T47D (cell line): ENCODE results near the gene PAIP2B.
A peak's percentile ranks its signal among the peaks of the same experiment; 100 is the strongest.

ENCODE experiments used
- DNase-seq, 2 experiments: peaks; one replicate each; pipeline versions ENCODE4 v3.0.0 to v3.0.0-alpha.2; 2011 to 2012; ENCODE audit warnings: low read depth in 1 of 2, low spot score in 1 of 2
- JUND ChIP-seq: IDR thresholded peaks from 2 replicates; pipeline ENCODE4 v1.6.1; 2012; ENCODE audit warnings: low read depth
- in situ Hi-C: cut with HindIII; loops from 2 replicates; pipeline ENCODE4 v1.10.0; 2016; ENCODE audit warnings: low sequenced_read_pairs, low pct_unique_long_range_greater_than_20kb

PAIP2B gene

GRCh38 chr2:71156573-71156972 lies 70.3 kb downstream of the PAIP2B start:
- TF ChIP-seq JUND: no peak
- DNase-seq: peak in 1 of 2 experiments; percentile 24
- in situ Hi-C loops: no loop called here

- in situ Hi-C loops: no loop called here
- DNase-seq: no peak
- TF ChIP-seq JUND: no peak
Measured at GRCh38 chr2:71155846-71156245, 71.1 kb downstream of the PAIP2B start.

DNA sequence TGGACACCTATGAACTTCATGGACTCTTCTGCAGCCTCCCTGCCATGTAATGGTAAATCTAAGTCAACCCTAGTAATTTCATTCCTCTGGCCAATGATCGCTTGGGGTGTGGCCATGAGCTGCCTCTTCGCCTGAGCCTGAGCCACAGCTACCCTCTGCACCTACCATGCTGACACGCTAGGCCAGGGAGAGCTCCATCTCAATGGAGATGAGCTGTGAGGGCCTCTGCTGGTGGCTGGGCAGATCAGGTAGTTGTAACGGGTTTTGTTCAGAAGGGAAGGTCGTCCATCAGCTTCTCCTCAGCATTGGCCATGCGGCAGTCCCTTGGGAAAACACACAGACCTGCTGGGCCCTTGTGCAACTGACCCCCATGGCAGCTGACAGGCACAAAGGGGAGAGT lies 72.1 kb downstream of the PAIP2B start:
- TF ChIP-seq JUND: no peak
- DNase-seq: peak in 1 of 2 experiments; percentile 75
- in situ Hi-C loops: no loop called here

DNA sequence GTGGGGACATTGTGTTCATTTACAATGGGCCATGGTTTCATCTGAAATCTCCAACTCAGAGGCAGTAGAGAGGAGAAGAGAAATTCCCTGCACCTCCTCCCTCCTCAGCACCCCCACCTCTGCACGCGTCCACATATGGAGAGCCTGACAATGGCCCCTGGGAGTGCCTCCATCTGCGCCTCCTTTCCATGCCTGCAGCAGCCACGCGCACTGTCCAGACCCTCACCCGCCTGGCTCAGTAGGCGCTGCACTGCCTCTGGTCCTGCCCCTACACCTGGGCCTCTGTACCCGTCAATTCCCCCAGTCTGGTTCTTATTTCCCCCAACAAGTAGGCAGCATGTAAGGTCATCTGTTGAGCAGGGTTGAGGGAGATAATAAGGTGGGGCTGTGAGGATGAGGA lies 72.6 kb downstream of the PAIP2B start:
- DNase-seq: no peak
- in situ Hi-C loops: no loop called here
- TF ChIP-seq JUND: no peak

DNA sequence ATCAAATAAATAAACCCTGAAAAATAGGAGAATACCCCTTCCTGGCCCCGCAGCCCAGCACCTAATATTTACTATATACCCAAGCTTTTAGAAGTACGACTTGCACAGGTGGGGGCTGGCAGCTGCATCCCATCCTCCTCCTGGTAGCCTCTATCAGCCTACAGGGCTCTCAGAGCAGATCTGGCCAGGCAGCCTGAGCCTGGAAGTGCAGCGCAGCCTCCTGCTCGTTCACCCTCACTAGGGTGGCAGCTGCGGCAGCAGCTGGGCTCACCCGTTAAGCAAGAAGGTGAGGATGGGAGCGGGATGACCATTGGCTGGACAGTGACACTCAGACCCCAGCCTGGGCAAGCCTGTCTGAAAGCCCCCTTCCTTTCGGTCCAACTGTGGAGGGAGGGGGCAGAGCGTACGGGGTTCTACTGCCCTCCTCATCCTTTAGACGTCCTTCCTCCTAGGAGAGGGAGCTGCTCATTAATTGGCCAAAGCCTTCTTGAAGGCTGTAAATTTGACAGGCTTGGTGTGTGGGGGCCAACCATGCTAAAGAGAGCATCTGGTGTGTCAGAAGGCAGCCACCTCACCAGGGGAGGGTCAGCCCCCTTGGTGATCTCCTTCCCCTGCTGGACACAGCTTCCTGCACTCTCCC lies 73.2 kb downstream of the PAIP2B start:
- no peak for DNase-seq
- TF ChIP-seq JUND: no peak
- in situ Hi-C loops: no loop called here

- in situ Hi-C loops: no loop called here
- no peak for DNase-seq
- no peak for TF ChIP-seq JUND
Measured at GRCh38 chr2:71151620-71152019, 75.3 kb downstream of the PAIP2B start.

- DNase-seq: no peak
- TF ChIP-seq JUND: no peak
- in situ Hi-C loops: no loop called here
Measured at GRCh38 chr2:71150082-71150816, 76.7 kb downstream of the PAIP2B start.

DNA sequence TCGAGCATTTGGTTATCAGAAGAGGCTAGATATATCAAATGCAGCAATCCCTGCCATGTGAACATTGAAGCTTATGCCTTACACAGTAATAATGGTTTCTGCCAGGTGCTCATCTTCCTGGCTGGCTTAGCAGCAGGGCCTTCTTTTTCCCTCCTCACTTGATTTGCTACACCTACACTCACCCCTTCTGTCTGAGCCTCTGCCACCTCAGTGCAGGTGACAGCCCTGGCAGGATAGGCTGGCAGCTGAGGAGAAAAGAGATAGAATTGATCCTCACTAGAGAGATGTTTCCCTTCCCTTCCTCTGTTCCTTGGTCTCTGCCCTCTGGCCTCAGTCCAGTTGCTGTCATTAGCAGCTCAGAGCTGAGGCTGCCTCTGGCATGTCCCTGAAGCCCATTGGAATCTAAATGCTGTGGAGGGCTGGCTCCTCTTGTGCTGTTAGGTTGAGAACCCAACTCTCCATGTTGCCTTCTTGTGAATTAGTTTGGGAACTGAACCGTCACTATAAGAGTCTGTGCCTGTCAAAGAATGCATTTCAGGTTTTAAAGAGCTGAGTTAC lies 78.3 kb downstream of the PAIP2B start:
- no peak for TF ChIP-seq JUND
- in situ Hi-C loops: no loop called here
- no peak for DNase-seq

- in situ Hi-C loops: no loop called here
- TF ChIP-seq JUND: no peak
- DNase-seq: no peak
Measured at GRCh38 chr2:71143782-71144181, 83.1 kb downstream of the PAIP2B start.

GRCh38 chr2:71136174-71136573 lies 90.7 kb downstream of the PAIP2B start:
- in situ Hi-C loops: no loop called here
- no peak for DNase-seq
- no peak for TF ChIP-seq JUND

DNA sequence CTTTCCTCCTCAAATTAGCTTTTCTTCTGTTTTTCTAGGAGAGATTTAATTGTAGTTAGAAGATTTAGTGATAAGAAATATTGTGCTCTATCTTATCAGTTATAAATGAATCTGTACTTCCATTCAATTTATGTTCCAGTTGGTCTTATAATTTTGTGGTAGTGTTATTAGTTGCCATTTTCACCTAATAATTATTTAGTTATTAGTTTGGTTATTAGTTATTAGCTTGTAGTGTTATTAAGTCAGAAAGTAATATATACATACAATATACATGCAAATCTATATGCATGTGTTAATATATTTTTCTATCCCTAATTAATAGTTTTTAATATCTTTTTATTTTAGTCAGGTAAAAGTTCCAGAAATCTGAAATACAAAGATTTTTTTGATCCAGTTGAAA lies 93.3 kb downstream of the PAIP2B start:
- TF ChIP-seq JUND: no peak
- in situ Hi-C loops: no loop called here
- DNase-seq: no peak
